Loucy (cell line): ENCODE results near the gene NFIX.

Experiments used
- CTCF ChIP-seq: fragments of 200-600 bp; sonication (generic); conservative IDR thresholded peaks from 2 replicates; pipeline ENCODE4 v1.5.1; 2014; ENCODE audit warnings: mild to moderate bottlenecking, antibody characterized with exemption, low read length
- EZH2phosphoT487 ChIP-seq: fragments of 200-600 bp; IDR thresholded peaks from 2 replicates; pipeline ENCODE4 v1.6.1; 2018; ENCODE audit warnings: antibody characterized with exemption, mild to moderate bottlenecking, moderate library complexity, borderline replicate concordance

DNA sequence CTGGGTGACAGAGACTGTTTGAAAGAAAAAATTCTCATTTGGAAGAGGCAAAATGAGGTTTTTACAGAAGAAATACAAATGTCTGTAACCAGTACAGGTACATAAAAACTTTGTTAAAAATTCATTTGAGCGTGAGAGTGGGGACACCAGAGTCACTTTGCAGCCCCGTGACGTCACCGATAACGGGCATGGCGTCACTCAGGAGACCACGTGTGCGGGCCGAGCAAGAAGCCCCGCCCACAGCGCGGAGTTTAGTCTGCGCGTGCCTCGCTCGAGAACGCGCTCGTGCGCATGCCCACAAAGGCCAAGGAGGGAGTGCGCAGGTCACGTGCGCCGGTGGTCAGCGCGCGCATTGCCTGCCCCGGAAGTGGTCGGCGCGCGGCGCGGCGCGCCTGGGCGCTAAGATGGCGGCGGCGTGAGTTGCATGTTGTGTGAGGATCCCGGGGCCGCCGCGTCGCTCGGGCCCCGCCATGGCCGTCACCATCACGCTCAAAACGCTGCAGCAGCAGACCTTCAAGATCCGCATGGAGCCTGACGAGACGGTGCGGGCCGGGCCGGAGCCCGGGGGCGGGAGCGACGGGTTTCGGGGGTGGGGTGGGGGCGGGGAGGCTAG is 49.7 kb upstream of the NFIX start, which contains the start of gene RAD23A:
- TF ChIP-seq CTCF (no peak), EZH2phosphoT487 (no peak)
